Germinal center (tissue), 1 donor: Measurements from ENCODE around the gene CES3.
A peak's percentile ranks its signal among the peaks of the same experiment; 100 is the strongest.

ENCODE experiments used
- DNase-seq: peaks from one replicate; pipeline ENCODE4 v3.0.0; 2012; ENCODE audit warnings: mixed read lengths, low spot score

The CES3 gene

DNA sequence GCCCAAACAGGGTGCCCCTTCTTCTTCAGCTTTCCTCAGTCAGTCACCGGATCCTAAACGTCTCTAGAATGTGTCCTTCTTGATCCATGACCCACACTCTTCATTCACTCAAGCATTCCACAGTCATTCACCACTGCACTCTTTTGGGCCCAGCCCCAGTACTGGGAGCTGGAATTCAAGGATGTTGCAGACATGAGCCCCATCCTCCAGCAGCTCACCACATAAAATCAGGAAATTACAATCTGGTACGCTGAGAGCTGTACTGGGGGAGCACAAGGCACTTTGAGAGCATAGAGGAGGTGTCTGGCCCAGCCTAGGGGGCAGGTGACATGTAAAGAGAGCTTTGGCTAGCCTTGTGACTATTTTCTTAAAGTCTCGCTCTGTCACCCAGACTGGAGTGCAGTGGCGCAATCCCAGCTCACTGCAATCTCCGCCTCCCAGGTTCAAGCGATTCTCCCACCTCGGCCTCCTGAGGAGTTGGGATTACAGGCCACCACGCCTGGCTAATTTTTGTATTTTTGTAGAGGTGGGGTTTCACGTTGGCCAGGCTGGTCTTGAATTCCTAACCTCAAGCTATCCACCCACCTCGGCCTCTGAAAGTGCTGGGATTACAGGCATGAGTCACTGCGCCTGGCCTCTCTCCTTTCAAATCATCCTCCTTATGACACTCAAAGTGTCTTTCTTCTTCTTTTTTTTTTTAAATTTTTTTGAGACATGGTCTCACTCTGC lies 46.0 kb downstream of the CES3 start:
- DNase-seq: no peak

DNA sequence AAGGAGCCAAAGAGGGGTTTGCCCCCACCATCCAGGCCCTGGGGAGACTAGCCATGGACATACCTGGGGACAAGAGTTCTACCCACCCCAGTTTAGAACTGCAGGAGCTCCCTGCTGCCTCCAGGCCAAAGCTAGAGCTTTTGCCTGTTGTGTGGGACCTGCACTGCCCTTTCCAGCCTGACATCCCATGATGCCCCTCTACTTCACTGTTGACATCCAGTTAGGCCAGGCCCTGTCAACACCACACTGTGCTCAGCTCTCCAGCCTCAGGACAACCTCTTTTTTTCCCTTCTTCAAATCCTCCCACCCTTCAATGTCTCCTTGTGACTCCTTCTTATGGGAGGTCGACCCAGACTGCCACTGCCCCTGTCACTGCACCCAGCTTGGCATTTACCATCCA lies 48.1 kb downstream of the CES3 start:
- no peak for DNase-seq

DNA sequence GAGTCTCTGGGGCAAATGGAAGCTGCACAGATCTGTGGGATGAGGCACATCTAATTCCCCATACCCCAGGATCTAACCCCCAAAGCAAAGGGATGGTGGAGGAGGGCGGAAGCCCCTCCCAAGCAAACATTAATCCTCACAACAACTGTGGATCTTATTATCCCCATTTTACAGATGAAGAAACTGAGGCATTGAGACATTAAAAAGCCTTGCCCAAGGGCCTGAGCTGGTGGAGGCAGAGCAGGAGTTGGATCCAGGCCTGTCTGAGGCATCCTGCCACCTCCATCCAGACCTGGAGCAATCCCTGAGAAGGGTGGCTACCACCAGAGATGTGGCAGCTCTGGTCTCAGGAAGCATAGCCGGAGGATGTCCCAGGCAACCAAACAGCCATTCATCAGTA lies 50.2 kb downstream of the CES3 start:
- no peak for DNase-seq

DNA sequence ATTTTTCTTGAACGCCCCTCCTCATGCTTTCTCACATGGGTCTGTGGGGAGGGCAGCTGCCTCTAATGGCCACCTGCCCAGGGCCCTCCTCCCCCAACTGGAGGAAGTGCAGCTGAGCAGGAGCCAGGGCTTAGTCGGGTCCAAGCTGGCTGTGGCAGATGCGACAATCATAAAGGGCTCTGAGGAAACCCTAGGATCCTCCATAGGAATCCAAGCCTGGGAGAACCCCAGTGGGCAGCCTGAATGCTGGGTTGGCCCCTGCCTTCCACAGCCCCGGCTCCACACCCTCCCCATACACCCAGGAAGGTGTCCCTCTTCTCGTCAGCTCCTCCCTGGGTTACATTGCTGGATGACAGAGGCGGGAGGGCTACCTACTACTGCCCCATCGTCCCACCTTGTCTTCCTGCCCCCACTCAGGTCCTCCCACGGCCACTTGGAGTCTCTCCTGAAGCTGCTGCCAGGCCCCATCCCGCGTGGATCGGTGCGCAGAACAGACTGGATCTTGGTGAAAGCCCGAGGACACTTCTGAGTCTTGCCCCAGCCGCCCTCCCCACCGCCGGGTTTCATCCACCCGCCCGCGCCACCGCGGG lies 52.3 kb downstream of the CES3 start:
- DNase-seq: no peak

DNA sequence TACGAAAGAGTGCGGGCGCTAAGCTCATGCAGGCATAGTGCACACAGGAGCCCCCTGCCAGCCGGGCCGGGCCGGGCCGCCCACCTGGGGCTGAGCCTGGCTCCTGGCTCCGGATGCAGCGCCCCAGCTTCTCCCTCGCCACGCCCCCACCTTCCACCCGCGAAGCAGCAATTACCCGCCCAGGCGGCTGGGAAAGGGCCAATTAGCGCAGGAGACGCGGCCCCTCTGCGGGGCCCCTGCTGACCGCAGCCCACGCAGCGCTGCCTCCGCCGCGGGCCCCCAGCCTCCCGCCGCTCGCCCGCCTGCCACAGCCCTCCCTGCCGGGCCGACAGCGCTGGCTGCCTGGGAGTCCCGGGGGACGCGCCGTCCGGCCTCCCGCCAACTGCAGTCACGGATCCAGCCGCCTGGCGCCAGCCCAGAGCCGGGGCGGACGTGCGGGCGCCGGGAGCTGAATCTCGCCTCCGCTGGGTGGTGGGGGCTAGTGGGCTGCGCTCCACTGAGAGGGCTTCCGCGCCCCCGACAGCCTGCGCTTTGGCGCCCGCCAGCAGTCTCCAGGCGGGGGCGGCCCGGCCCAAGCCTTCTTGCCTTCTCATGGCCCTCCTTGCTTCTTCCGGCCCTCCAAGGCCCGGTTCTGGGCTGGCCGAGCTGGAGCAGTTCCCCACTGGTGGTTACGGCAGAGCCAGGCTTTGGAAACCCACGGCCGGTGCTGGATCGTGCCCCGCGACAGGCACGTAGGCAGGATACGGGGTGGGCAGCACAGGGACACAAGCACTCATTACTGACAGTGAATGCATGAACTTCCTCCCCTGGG lies 53.0 kb downstream of the CES3 start:
- DNase-seq: peak; percentile 59

DNA sequence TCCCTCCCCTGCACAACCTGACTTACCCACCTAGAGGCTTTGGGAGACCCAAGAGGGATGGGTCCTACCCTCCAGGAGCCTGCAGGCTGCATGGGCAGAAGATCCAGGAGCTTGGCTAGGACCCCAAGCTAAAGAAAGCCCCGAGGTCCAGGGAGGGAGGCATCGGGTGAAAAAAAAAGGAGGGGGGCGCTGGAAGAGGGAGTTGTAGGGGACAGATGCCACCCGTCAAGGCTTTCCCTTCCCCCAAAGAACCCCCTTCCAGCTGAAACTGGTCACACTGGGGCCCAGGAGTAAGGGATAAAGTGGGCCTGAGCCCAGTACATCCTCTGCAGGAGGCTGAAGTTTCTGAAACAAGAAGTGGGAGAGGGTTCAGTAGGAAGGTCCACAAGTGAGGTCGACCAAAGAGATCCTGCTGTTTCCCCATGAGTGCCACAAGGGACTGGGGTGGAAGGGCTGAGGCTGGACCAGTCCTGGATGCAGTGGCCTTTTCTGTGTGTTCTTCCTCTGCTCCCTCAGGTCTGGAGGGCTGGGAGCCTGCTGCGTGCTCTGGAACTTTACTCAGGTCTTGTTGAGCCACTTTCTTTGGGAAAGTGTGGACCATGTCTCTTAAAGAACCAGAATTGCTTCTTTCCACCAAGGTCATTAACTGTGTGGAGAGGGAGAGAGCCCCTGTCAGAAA lies 53.7 kb downstream of the CES3 start:
- no peak for DNase-seq

DNA sequence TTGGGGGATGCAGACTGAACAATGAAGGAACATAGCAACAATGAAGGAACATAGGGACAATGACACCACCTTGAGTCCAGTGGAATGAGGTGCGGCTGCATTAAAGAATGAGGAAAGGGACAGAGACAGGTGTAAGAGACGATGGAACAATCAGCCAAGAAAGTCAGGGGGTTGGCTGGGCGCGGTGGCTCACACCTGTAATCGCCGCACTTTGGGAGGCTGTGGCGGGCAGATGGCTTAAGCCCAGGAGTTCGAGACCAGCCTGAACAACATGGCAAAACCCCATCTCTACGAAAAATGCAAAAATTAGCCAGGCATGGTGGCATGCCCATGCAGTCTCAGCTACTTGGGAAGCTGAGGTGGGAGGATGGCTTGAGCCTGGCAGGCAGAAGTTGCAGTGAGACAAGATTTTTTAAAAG lies 54.3 kb downstream of the CES3 start:
- no peak for DNase-seq

DNA sequence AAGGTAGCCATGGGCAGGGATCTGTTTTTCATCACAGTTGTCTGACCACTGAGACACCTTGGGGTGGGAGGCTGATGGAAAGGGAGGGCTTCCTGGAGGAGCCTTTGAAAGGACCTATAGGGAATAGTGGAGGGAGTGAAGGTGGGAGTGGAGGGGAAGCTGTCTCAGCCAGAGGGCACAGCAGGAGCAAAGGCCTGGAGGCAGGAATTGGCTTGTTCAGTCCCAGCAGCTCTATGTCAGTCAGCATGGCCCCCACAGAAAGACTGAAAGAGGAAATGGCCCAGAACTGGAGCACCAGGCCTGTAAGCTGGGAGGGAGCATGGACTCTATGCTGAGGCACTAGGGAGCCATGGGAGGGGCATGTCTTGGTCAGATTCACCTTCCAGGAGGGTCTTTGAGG lies 55.1 kb downstream of the CES3 start:
- no peak for DNase-seq

DNA sequence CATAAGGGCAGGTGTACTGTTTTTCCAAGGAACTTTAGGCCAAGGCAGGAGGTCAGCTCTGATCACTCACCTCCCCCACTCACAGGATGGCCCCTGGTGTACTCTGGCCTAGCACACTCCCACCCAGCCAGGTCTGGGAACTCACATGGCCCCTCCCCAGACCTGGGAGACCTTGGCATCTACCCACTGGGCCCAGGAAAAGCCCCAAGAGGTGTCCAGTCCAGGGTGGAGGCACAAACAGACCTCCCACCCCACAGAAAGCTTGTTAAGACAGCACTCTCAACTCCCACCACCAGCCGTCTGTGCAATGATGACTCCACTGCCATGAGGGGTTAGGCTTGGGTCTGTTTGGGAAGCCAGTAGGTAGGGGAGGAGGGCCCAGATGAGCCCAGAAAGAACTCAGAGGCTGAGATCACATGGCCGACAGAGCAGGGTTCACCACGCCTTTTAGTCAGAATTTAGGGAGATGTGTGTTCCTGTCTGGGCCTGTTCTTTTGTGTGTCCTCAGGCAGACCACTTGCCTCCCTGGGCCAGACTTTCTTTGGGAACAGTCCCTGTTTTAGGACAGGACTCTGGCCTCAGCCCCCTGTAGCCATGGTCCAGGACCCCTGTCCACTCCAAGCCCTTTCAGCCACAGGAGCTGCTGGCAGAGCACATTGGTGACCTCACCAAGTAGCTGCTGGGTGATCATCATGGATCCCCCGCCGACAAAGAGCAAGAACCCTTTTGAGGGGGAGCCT lies 55.8 kb downstream of the CES3 start:
- no peak for DNase-seq

DNA sequence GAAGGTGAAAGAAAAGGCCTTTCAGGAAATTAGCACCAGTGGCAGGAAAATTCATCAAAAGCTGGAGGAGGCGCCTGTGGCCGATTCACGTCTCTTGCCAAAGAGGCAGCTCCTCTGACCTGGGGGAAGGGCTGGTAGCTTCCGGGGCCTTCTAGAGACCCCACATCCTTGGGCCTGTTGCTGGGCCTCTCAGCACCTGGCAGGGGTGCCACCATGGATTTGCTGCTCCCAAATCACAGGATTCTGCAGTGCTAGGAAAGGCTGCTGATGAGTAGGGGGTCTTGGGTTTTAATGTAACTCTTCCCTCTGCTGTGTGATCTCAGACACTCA lies 56.3 kb downstream of the CES3 start:
- no peak for DNase-seq

DNA sequence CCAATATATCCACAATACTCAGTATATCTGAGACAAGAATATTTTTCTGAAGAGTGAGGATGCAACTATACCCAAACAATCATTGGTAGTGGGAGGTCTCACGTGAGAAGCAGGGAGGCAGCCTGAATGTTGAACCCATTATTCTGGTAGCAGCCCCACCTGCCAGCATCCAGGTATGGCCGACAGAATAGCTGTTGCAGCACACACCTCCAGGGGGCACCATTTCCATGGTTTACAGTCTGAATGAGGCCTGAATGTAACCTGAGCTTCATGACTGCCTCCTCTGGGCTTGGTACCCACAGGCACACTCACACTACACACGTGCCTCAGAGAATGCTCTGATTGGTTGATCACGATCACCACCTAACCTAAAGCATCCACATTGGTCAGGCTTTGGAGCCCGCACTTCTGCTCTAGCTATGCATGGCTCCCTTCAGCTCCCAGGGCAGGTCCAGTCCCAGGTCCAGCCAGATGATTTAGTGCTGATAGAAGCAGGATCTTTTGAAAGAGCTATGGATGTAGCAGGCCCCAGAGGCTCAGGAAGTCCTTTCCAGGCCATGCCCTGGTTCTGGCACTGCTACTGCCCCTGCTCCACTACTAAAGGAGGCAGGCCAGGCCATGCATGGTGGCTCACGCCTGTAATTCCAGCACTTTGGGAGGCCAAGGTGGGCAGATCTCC lies 56.9 kb downstream of the CES3 start:
- peak; percentile 85 for DNase-seq

DNA sequence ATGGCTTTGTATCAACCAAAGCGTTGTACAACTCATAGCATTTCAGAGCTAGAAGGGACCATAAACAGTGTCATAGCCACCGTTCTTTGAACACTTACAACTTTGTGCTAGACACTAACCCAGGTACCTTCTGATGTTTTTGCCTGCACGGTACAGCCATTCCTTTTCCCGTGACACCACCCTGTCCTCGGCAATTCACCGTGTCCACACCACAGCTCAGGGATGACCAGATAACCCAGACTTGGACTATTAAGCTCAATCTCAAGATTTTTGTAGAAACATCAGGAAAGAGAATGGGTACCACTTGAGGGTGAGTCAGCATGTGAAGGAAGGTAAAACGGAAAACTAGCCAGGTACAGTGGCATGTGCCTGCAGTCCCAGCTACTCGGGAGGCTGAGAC lies 58.1 kb downstream of the CES3 start:
- no peak for DNase-seq

DNA sequence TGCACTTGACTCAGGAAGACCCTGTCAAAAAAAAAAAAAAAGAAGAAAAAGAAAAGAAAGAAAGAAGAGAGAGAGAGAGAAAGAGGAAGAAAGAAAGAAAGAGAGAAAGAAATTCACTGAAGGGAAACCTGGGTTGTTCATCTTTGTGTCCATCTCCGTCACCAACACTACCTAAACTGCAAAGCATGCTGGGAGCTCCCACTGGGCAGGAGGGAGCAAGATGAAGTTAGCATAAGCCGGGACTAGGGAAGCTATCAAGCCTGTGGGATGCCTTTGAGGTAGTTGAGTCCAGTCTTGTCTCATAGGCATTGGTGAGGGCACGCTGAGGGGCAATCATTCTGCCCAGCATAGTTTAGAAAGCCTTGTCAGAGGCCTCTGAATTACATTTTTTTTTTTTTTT lies 60.3 kb downstream of the CES3 start:
- DNase-seq: no peak

DNA sequence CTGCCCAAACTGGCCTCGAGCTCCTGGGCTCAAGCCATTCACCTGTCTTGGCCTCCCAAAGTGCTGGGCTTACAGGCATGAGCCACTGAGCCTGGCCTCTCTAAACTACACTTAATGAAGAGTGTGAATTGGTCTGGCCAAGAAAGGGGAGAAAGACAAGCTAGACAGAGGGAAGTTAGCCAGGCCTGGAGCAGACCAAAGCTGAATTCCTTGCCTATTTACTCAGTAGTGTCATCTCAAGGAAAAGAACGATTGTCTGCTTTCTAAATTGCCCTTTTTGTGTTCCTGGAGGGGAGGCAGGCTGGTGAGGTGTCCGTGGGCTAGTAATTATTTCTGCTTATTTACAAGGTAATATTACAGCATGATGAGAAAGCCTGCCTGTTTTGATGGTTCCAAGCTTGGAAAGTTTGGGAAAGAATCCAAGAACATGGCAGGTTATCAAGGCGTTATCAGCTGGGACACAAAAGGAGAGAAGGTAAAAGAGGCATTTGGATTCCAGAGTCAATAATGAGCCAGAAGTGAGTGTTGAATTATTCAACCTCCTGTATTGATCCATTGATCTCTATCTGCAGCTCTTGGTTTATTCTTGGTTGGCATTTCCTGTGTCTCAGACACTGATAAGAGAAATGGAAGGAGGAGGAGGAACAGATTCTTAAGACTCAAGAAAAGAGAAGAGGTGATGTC lies 61.6 kb downstream of the CES3 start:
- no peak for DNase-seq

DNA sequence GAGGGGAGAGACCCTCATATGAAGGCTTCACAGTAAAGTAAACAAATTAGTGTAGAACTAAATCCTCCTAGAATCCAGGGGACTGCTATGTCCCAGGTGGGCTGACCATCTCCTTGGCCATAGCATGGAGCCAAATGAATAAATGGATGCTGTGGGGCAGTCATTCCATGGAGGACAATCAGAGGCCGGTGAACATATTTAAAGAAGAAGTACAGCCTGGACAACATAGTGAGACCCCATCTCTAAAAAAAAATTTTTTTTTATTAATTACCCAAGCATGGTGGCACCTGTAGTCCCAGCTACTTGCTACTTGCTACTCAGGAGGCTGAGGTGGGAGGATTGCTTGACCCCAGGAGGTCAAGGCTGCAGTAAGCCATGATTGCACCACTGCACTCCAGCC lies 62.6 kb downstream of the CES3 start:
- DNase-seq: no peak
